Heart left ventricle (tissue), 16 donors: ENCODE results near the gene ADORA2B. TPM values are rescaled to one million over a fixed set of nuclear protein-coding genes. Genes with fewer than 3 reads are reported as not detected.

ENCODE experiments used
- ATAC-seq, 4 donors: fragments of 200-7000 bp; cut with Tn5 transposase; one replicate each; pipeline ENCODE4 v1.9.1; 2020 to 2022; ENCODE audit warnings: moderate library complexity in 4 of 4, mild to moderate bottlenecking in 3 of 4, moderate number of reproducible peaks in 1 of 4
- DNase-seq, 5 donors: peaks; one replicate each; pipeline ENCODE4 v3.0.0-alpha.2; 2020
- H3K27ac ChIP-seq, 12 donors: fragments of 200-600 bp; sonication (generic) in 4 of 12; one replicate each; pipeline versions ENCODE4 v1.5.0 to v1.8.0; 2016 to 2022; ENCODE audit warnings: mild to moderate bottlenecking in 2 of 12
- H3K27me3 ChIP-seq, 9 donors: fragments of 200-600 bp; sonication (generic) in 2 of 9; one replicate each; pipeline versions ENCODE4 v1.5.1 to v1.8.0; 2016 to 2022; ENCODE audit warnings: mild to moderate bottlenecking in 3 of 9
- H3K36me3 ChIP-seq, 9 donors: fragments of 200-600 bp; sonication (generic) in 2 of 9; one replicate each; pipeline versions ENCODE4 v1.5.0 to v1.8.0; 2018 to 2022; ENCODE audit warnings: mild to moderate bottlenecking in 2 of 9
- H3K4me1 ChIP-seq, 12 donors: fragments of 200-600 bp; sonication (generic) in 4 of 12; one replicate each; pipeline versions ENCODE4 v1.5.0 to v1.8.0; 2016 to 2022; ENCODE audit warnings: mild to moderate bottlenecking in 3 of 12
- H3K4me3 ChIP-seq, 12 donors: fragments of 200-600 bp; sonication (generic) in 4 of 12; one replicate each; pipeline versions ENCODE4 v1.5.0 to v1.8.0; 2017 to 2022; ENCODE audit warnings: mild to moderate bottlenecking in 9 of 12, moderate library complexity in 4 of 12
- H3K9me3 ChIP-seq, 12 donors: fragments of 200-600 bp; sonication (generic) in 4 of 12; one replicate each; pipeline versions ENCODE4 v1.5.0 to v1.8.0; 2016 to 2022; ENCODE audit warnings: mild to moderate bottlenecking in 1 of 12
- POLR2A ChIP-seq, 2 donors: fragments of 450-650 bp; IDR thresholded peaks; one replicate each; pipeline ENCODE4 v1.6.1; 2017; ENCODE audit warnings: antibody characterized with exemption in 2 of 2, mild to moderate bottlenecking in 2 of 2, moderate library complexity in 2 of 2
- WGBS, 4 donors: extraction: QIAGEN DNeasy Blood & Tissue Kit in 2 of 4; methylation state at CpG; one replicate each; pipeline versions ENCODE4 v1.1.5 to v1.1.7; 2013 to 2018; 5-methylcytosine and 5-hydroxymethylcytosine counted together
- intact Hi-C, 10 donors: fragments of 100-400 bp; cut with DNase I; formaldehyde crosslinking; loops; one replicate each; pipeline versions ENCODE4 v1.11.1 to v1.14.2; 2022
- polyA plus RNA-seq, 2 donors: library from polyadenylated mRNA; stranded (reverse); fragments of 200-250 nt; gene quantifications; one replicate each; pipeline ENCODE4 v1.2.3, GENCODE V29; 2013
- total RNA-seq, 9 donors: library from RNA; depleted of rRNA in 2 of 9; stranded (reverse); fragments of >200 nt in 2 of 9; fragmentation: NEBNext Ultra II Directional in 3 of 9; extraction: Animal tissue kit (Norgen Biotek cat#: 25700) in 3 of 9; gene quantifications; one replicate each; pipeline versions ENCODE4 v1.1.0 to v1.2.4, GENCODE V29; 2016 to 2023
- TF ChIP-seq, protein P1 (sequence below), 12 donors: fragments of 200-600 bp; sonication (generic) in 4 of 12; IDR thresholded peaks; one replicate each; pipeline versions ENCODE4 v1.5.0 to v1.8.0; 2018 to 2022; ENCODE audit warnings: antibody characterized with exemption in 12 of 12, mild to moderate bottlenecking in 5 of 12
- donor health status: ischemic (EF 13 %, LVEDD 7.1; RV severe dilation, severe dysfunction).
- donor health status: healthy with polysubstance abuse.
- donor health status: DM: no; HTN: yes; CAD: no.
- donor health status: DM: no; HTN: no; CAD: no.
- donor health status: ischemic (EF 25% LVEDD 6.9; RV normal size, moderate dysfunction).
- donor health status: ischemic (EF 25% LVEDD 5.7; RV mildly dilated, moderate dysfunction).
- donor health status: healthy.
- donor health status: DM: yes; HTN: yes; CAD: no.
- donor health status: ischemic (EF 35%, LVEDD 5.7; RV mildly dilated, moderate dysfunction).
- donor health status: nonischemic (EF 11% LVEDD 7.7; RV severe dilation, severe dysfunction).
- donor health status: DM: yes; HTN: yes; CAD: no.
- donor health status: PGD.
- donor health status: ischemic (EF 29% LVEDD 5.4; RV normal size, mild dysfunction).
- donor health status: nonischemic (EF 23%, LVEDD 6.1; RV moderate dilation, normal function).

Gene ADORA2B
- total and polyA plus RNA-seq, 11 donors, result 0.61 to 3.1 (median 0.87) TPM

DNA sequence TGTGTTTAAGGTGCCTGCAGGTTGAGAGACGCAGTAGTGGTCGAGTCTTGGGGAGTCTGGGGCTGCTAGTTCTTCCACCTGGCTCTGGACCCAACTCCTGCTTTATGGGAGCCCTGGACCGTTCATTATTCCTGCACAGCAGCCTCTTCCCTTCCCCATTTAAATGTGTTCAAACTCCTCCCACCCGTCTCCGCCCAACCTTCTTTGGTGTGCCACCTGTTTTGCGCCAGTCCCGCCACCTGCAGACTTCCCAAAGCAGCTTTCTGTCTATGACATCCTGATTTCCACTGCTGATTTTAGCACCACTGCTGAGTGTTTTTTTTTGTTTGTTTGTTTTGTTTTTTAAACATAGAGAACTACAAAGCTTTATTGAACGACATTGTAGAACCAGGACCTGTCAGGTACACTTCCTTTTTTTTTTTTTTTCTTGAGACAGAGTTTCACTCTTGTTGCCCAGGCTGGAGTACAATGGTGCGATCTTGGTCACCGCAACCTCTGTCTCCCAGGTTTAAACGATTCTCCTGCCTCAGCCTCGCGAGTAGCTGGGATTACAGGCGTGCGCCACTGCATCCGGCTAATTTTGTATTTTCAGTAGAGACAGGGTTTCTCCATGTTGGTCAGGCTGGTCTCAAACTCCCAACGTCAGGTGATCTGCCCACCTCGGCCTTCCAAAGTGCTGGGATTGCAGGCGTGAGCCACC is 12.8 kb downstream of the ADORA2B start:
- DNase-seq (no peak), ATAC-seq (no peak)
- Histone ChIP-seq H3K9me3 (no peaks in the 10 kb centered on the region), H3K27me3 (no peaks in the 10 kb centered on the region), H3K4me3 (no peak overlapping the region), H3K4me1 (peaks cover 0 to 37% (median 0%) of the 10 kb centered on the region in 12 donors), H3K36me3 (no peaks in the 10 kb centered on the region), H3K27ac (no peak overlapping the region)
- WGBS, 4 donors, result 91 to 95% (median 94%) methylated on average over 18 of the region's 19 CpGs
- intact Hi-C loops, result no loop called here
- TF ChIP-seq, protein P1, sequence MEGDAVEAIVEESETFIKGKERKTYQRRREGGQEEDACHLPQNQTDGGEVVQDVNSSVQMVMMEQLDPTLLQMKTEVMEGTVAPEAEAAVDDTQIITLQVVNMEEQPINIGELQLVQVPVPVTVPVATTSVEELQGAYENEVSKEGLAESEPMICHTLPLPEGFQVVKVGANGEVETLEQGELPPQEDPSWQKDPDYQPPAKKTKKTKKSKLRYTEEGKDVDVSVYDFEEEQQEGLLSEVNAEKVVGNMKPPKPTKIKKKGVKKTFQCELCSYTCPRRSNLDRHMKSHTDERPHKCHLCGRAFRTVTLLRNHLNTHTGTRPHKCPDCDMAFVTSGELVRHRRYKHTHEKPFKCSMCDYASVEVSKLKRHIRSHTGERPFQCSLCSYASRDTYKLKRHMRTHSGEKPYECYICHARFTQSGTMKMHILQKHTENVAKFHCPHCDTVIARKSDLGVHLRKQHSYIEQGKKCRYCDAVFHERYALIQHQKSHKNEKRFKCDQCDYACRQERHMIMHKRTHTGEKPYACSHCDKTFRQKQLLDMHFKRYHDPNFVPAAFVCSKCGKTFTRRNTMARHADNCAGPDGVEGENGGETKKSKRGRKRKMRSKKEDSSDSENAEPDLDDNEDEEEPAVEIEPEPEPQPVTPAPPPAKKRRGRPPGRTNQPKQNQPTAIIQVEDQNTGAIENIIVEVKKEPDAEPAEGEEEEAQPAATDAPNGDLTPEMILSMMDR (IDR thresholded peaks at IDR 0.05), result no peak
- no peak for TF ChIP-seq POLR2A (IDR thresholded peaks at IDR 0.05)

DNA sequence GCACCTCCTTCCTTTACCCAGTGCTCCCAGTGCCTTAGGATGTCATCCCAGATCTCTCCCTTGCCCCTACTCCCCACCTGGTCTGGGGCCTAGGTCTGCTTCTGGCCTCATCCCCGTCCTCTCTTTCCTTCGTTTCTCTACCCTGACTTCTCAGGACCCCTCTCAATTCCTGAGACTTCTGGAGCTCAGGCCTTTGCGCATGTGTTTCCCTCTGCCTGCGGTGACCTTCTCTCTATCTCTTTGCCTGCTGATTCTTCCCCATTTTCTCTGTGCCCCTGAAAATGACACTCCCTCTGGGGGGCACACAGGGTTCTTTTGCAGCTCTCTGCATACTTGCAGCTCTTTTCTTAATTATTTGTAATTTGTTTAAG is 13.5 kb downstream of the ADORA2B start:
- ATAC-seq (no peak), DNase-seq (no peak)
- TF ChIP-seq, protein P1 (IDR thresholded peaks at IDR 0.05), result no peak
- TF ChIP-seq POLR2A (IDR thresholded peaks at IDR 0.05), result no peak
- no peak overlapping the region for H3K4me3 ChIP-seq
- intact Hi-C loops, result no loop called here
- H3K4me1 ChIP-seq, result peaks cover 0 to 37% (median 0%) of the 10 kb centered on the region in 12 donors
- H3K9me3 ChIP-seq, result no peaks in the 10 kb centered on the region
- H3K27ac ChIP-seq, result peak overlapping the region in 2 of 12 donors; percentile 9 to 59
- 80 to 84% (median 82%) methylated on average over 4 of the region's 4 CpGs for WGBS, 4 donors
- no peaks in the 10 kb centered on the region for H3K27me3 ChIP-seq
- no peaks in the 10 kb centered on the region for H3K36me3 ChIP-seq

DNA sequence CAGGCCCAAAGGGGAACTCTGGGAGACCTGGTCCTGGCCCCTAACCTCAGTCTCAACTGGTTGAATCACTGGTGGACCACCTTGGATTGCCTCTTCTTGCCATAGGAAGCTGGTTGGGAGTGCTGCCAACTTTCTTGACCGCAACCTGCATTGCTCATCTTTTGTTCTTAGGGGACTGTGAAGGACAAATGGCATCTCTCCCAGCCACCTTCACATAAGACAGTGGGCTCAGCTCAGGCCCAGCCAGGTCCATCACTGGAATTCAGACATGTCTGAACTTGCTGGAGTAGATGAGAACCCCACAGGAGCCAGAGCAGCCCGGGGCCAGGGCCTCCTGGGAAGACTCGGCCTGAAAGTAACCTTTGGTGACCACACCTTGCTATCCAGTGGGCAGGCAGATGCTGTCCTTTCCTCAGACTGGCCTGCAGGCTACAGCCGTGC is 18.8 kb downstream of the ADORA2B start:
- ATAC-seq, result no peak

DNA sequence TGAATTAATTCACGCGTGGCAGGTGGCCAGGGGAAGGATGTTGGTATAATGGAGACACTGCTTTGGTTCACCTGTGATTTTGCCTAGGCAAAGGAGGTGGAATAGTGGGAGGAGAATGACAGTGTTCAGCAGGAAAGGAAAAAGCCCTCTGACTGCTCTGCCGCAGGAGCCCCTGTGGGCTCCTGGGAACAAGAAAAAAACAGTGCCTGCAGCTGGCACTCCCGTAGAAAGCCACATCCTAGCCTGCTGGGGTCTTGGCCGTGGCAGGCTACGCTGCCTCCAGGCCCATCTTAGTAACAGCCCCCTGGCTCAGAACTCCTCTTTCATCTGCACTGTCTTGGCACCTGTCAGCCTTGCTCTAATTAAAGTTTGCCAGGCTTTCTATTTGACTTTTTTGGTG is 20.6 kb downstream of the ADORA2B start:
- ATAC-seq (no peak), DNase-seq (no peak)
- intact Hi-C loops, result no loop called here
- TF ChIP-seq, protein P1 (IDR thresholded peaks at IDR 0.05), result no peak
- no peak for TF ChIP-seq POLR2A (IDR thresholded peaks at IDR 0.05)
- Histone ChIP-seq H3K36me3 (no peaks in the 10 kb centered on the region), H3K4me3 (no peak overlapping the region), H3K27me3 (no peaks in the 10 kb centered on the region), H3K4me1 (peaks cover 0 to 26% (median 0%) of the 10 kb centered on the region in 12 donors), H3K9me3 (no peaks in the 10 kb centered on the region), H3K27ac (peak overlapping the region in 5 of 12 donors; percentile 0 to 76 (median 46))
- 70 to 77% (median 75%) methylated on average over 6 of the region's 6 CpGs for WGBS, 4 donors

More for the DNA sequence above, 18.8 kb downstream of the ADORA2B start:
- Histone ChIP-seq H3K36me3 (no peaks in the 10 kb centered on the region), H3K27me3 (no peaks in the 10 kb centered on the region), H3K4me3 (no peak overlapping the region), H3K27ac (no peak overlapping the region), H3K9me3 (no peaks in the 10 kb centered on the region), H3K4me1 (peaks cover 0 to 39% (median 0%) of the 10 kb centered on the region in 12 donors)
- TF ChIP-seq POLR2A (IDR thresholded peaks at IDR 0.05), result no peak
- TF ChIP-seq, protein P1 (IDR thresholded peaks at IDR 0.05), result no peak
- intact Hi-C loops, result no loop called here
- no peak for DNase-seq
- WGBS, 4 donors, result 77 to 88% (median 82%) methylated on average over 3 to 4 of the region's 4 CpGs
